Stimulated activated naive CD4-positive, alpha-beta T cell (primary cell): Measurements from ENCODE around the gene NFKBIB.
A peak's percentile ranks its signal among the peaks of the same experiment; 100 is the strongest.

Experiments
- DNase-seq, 6 experiments: peaks; one replicate each; lab custom pipeline; 2025; lab: John Stamatoyannopoulos, UW

NFKBIB gene

GRCh38 chr19:38904581-38905539 is 5.1 kb downstream of the NFKBIB start:
- no peak for DNase-seq

DNA sequence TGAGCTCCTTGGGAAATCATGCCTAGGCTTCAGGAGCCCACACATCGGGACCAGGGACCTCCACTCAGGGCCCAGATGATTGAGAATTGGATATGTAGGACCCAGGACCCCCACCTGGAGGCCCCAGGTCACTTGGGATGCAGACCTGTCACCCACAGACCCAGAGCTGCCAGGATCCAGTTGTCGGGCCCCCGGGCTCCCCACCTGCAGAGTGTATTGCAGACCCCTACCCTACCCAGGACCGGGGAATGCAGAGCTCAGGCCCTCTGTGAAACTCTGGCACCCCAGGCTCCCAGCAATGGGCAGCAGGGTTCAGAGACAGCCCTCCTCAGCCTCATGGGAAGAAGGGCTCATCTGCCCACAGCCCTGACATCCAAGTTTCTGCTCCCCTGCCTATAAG is 5.9 kb downstream of the NFKBIB start:
- no peak for DNase-seq

GRCh38 chr19:38907227-38907626 is 7.5 kb downstream of the NFKBIB start:
- no peak for DNase-seq

DNA sequence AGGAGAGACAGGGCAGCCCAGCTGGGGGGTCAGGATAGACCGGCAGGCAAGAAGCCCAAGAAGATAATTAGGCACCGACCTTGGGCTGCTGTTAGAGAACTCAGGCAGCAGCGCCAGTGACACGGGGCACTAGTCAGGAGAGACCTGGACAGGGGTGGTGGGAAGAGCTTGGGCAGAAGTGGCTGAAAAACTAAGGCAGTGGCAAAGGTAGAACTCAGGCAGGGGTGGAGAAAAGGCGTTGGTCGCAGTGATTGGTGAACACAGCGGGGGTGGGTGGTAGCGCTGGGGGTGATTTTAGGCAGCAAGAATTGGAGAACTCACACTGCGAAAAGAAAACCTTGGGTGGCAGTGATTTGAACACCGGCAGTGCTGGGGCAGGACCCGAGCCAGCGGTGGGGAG is 7.9 kb downstream of the NFKBIB start:
- no peak for DNase-seq

GRCh38 chr19:38908911-38909310 is 9.1 kb downstream of the NFKBIB start:
- DNase-seq = peak in 1 of 6 experiments; percentile 8

- DNase-seq = no peak
These were observed 10.7 kb downstream of the NFKBIB start for GRCh38 chr19:38910488-38910887.

- no peak for DNase-seq
These were observed 11.7 kb downstream of the NFKBIB start for GRCh38 chr19:38911388-38912001.

- DNase-seq = no peak
These were observed 13.1 kb downstream of the NFKBIB start for GRCh38 chr19:38912600-38913514.

DNA sequence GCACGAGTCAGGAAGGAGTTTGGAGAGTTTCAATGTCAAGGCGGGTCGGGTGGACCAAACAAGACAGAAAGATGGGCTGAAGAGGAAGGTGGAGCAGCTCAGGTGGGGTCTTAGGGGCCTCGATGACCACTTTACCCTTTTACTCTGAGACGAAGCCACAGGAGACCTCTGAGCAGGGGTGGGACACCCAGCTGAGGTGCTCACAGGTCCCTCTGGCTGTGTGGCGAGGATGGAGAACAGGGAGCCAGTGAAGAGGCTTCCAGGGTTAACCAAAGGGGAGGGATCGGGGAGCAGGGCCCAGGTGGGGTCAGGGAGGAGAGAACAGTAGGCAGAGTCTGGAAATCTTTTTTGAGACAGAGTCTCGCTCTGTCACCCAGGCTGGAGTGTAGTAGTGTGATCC is 14.2 kb downstream of the NFKBIB start:
- no peak for DNase-seq

GRCh38 chr19:38915329-38916321 is 15.9 kb downstream of the NFKBIB start:
- DNase-seq = no peak

GRCh38 chr19:38917516-38917915 is 17.7 kb downstream of the NFKBIB start:
- DNase-seq = no peak

GRCh38 chr19:38917921-38918491 is 18.2 kb downstream of the NFKBIB start:
- no peak for DNase-seq

GRCh38 chr19:38918526-38918925 is 18.8 kb downstream of the NFKBIB start:
- DNase-seq = no peak

DNA sequence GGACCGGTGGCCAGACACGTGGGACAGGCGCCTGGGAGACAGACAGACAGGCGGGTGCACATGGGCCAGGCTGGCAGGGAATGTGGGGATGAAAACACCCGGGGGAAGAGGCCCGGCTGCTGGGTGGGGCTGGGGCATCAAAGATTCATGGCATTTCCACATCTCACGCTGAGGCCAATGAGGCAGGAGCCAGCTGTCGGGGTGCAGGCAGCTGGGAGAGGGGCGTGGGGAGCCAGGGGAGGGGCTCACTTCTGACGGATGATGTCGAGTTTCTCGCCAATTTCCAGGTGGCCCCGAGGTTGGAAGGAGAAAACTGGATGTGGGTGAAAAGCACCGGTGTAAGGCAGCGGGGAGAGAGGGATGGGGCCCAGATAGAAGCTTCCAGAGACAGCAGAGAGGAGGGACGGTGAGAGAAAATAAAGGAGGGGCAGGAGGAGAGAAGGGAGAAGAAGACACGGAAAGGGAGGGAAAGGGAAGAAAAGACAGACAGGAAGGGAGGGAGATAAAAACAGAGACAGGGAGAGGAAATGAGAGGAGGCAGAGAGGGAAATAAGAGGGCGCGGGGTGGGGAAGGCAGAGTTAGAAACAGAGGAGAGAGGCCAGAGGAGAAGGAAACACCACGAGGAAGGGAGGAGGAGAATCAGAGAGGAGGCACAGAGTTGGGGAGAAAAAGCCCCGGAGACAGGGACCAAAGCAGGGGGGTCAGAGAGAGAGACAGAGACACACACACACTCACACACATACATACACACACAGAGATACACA is 20.2 kb downstream of the NFKBIB start:
- no peak for DNase-seq

- no peak for DNase-seq
These were observed 21.0 kb downstream of the NFKBIB start for GRCh38 chr19:38920602-38921419.

DNA sequence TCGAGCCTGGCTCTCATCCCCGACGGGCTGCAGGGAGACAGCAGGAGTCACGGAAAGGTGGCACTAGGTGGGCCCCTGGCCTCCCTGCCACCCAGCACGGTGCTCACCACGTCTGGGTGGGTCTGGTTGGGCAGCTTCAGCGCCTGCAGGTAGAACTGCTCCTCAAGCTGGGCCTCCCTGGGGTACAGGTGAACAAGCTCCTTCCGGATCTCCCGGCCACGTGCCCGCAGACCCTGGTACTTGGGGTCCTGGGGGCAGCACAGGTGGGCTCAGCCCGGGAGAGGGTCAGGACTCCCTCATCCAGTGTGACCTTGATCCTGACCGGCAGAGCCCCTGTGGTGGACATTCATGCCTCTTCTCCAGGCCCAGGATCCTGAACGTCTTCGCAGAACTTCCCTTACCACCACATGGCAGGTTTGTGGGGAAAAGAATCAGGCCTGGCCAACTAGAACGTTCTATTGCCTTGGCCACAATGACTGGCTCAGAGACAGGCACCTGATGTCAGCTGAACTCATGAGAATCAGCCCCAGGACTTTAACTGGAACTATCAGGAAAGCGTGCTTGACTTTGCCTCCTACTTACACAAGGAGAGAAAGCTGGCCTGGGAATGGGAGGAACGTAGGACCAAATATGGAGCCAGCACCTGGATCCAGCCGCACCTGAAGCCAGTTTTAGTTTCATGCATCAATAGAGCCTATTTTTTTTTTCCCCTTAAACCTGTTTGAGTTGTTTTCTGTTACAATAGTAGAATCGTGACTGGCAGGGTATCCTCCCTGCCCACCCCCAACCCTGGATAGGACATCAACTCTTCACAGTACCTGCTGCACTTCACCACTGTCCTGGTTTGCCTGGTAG is 21.9 kb downstream of the NFKBIB start:
- no peak for DNase-seq

DNA sequence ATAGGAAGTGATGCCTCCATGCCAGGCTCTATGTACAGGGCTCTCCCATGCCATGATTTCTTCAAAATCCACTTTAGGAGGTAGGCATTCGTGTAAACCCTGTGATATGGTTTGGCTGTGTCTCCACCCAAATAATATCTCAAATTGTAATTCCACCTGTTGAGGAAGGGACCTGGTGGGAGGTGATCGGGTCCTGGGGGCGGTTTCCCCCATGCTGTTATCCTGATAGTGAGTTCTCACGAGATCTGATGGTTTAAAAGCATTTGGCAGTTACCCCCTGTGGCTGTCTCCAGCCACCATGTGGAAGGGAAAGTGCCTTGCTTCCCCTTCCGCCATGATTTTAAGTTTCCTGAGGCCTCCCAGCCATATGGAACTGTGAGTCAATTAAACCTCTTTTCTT is 22.7 kb downstream of the NFKBIB start:
- DNase-seq = no peak

- no peak for DNase-seq
These were observed 24.6 kb downstream of the NFKBIB start for GRCh38 chr19:38924388-38924787.
